ENCODE results near the gene PRKG1.
"Not testable (repeated sequence)": the region's sequence is repeated elsewhere in the genome, so short reads cannot be mapped to it uniquely, and the experiment has no call there.

The PRKG1 gene

DNA sequence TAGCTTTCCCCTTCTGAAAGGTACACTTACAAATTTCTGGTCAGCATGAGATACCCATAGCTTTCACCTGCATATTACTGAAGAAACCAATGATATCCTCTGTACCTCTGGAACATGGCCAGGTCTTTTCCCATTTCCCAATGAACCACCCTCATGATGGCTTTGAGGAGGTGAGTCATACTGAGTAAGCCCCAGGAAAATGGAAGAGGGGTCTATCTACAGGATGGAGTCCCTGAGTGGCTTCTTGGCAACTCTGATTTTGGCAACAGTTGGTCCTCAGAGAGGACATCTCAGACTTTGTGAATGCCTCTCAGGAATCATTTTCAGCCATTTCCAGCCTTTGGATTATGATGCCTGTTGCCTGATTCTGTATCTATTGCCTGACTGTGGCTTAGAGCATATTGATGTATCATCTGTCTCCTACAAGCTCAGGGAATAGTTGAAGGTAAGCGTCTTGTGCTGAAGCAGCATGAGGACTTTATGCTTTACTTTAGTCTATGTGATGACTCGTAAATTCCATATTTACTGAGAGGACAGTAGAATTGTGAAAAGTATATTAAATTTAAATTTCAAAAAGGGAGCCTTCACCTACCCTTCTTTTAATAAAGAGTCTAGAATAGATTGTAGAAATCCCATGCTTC, 1155.1 kb downstream of the PRKG1 start:
- no peak for DNase-seq (ENCODE audit: low read depth in 2 of 3, low spot score in 1 of 3)

DNA sequence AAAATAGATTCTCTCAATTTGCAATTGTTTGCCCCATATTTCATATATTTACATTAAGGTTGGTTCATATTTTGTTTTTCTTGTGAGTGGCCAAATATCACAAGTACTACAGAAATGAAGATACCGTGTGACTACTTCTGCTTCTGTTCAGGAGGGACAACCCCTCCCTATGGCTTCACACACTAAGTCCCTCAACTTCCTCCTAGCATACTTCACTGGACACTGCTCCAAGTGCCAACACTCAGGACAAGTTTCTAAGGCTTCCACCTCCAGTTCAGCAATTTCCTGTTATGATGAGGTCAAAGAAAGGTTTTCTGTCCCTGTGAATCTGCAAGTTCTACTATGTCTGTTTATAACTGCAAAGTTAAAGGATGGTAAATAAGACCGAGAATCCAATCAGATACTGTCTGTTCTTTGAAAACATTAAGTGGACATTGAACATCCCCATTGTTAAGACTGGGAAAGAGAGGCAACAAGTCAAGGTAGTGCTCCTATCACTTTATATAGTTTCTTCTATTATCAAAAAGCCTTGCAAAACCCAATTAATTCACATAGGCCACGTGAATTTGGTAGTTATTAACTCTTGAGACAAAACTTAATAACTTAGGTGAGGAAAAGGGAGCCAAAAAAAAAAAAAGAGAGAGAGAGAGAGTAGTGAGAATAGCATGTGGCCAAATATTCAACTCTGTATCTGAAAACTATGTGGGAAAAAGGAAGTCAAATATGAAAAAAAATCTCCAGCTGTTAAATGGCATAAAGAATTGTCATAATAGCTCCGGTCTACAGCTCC, 1158.5 kb downstream of the PRKG1 start:
- DNase-seq (ENCODE audit: low read depth in 2 of 3, low spot score in 1 of 3), result no peak

DNA sequence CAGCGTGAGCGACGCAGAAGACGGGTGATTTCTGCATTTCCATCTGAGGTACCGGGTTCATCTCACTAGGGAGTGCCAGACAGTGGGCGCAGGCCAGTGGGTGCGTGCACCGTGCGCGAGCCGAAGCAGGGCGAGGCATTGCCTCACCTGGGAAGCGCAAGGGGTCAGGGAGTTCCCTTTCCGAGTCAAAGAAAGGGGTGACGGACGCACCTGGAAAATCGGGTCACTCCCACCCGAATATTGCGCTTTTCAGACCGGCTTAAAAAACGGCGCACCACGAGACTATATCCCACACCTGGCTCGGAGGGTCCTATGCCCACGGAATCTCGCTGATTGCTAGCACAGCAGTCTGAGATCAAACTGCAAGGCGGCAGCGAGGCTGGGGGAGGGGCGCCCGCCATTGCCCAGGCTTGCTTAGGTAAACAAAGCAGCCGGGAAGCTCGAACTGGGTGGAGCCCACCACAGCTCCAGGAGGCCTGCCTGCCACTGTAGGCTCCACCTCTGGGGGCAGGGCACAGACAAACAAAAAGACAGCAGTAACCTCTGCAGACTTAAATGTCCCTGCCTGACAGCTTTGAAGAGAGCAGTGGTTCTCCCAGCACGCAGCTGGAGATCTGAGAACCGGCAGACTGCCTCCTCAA, 1159.2 kb downstream of the PRKG1 start:
- not testable (repeated sequence) for DNase-seq (ENCODE audit: low read depth in 2 of 3, low spot score in 1 of 3)

DNA sequence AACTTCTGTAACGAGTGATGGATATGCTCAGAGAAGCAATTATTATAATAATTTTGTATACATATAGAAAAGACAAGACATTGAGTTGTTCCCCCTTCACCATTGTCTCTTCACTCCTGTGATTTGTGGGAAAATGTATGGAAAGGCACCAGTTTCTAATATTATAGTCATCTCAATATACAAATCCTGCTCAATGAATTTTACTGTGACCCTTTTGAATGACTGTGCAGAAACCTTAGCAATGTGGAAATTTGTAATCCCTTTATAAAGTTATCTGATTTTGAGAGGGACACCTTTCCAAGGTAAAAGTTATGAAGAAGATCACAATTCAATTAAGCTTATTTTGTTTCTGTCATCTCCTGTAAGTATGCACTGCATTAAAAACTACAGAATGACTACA, 1165.5 kb downstream of the PRKG1 start:
- no peak for DNase-seq (ENCODE audit: low read depth in 2 of 3, low spot score in 1 of 3)

DNA sequence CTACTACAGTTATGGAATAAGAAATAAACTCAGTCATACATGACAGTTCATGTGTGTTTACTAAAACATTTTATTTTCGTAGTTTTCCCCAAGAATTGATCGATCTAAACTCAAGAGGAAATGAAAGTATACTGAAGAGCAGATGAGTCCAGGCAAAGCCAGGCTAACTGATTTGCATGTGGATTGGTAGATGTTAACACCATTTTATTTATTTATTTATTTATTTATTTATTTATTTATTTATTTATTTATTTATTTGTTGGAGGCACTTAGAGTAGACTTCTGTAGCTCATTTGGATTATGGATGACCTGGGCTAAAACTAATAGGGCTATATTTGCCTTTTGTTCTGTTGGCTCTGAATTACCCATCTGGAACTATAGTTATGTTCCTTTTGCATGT, 1171.3 kb downstream of the PRKG1 start:
- no peak for DNase-seq (ENCODE audit: low read depth in 2 of 3, low spot score in 1 of 3)

DNA sequence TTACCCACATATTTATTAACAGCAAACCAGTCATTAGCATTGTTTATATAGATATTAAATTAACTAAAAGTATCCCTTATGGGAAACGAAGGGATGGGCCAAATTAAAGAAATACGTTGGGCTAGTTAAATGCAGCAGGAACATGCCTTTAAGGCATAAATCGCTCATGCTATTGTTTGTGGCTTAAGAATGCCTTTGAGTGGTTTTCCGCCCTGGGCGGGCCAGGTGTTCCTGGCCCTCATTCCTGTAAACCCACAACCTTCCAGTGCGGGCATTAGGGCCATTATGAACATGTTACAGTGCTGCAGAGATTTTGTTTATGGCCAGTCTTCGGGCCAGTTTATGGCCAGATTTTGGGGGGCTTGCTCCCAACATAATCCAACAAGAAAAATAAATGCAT, 1173.6 kb downstream of the PRKG1 start:
- not testable (repeated sequence) for DNase-seq (ENCODE audit: low read depth in 2 of 3, low spot score in 1 of 3)

DNA sequence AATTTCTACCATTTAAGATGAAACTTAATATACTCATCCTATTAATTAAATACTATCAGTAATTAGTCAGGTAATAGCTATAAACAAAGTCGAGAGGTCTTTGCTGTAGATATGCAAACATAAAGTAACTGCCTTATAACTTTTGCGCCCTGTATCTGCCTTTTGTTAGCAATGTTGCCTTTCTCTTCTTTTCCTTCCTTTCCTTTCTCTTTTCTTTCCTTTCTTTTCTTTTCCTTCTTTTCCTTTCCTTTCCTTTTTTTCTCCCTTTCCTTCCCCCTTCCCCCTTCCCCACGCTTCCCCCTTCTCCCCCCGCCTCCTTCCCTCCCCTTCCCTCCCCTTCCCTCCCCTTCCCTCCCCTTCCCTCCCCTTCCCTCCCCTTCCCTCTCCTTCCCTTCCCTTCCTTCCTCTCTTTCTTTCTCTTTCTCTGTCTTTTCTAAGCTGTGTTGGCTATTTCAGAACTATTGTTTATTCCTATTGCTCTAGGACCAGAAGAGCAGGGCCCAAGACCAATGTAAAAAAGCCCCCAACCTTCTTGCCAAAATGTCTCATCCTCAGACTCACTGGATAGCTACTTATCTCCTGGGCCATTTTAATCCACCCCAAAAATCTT, 1174.5 kb downstream of the PRKG1 start:
- DNase-seq (ENCODE audit: low read depth in 2 of 3, low spot score in 1 of 3), result no peak

DNA sequence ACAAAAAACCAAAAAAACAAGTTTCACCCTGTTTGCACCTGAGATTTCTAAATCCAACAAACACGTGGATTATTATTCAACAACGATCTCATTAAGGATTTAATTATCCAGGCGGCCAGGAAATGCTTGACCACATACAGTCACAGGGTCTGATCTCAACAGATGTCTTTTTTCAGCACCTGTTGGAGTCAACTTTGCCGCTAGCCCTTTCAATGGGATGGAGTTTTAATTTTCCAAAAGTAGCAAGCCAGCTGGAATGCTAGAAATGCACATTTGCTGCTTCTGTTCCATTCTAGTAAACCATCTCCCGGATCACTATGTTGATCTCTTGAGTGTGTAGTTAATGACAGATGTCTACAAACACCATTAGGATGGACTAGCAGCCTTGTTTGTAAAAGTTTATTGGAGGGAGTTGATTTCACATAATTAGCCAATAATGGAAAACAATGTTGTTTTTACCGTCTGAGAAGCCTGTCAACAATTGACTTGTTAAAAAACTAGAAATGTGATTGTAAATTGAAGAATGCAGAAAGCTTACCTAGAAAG, 1175.6 kb downstream of the PRKG1 start:
- no peak for DNase-seq (ENCODE audit: low read depth in 2 of 3, low spot score in 1 of 3)

DNA sequence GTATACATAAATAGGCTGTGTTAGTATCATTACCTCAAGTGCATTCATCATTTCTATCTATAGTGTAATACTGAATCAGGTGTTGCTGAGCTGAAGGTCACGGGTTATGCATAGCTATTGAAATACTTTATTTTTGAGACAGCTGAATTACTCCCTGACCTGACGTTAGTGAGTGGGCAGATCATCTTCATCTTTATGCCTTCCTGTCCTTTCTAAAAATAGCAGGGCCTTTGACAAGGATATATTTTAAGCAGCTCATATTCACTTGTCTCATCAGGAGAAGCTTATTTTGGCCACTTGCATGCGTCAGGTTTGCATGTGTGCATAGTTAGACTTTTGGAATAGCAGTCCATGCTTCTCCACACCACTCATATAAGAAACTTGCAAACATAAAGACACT, 1176.2 kb downstream of the PRKG1 start:
- no peak for DNase-seq (ENCODE audit: low read depth in 2 of 3, low spot score in 1 of 3)

DNA sequence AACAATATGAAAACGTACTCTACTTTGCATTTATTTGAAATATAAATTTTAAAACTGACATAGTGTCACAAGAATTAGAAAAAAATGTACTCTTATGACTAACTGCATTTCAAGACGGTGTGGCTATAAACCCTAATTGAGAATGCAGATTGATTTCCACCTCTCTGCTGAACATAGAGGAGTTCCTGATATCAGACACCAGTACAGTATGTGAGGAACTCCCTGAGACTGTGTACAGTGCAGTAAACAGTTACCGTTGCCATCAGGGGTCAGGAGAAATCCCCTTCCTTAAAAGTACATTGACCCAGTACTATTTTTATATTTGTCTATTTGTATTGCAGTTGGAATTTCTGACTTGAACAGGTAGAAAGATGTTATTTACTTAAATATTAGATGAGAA, 1178.0 kb downstream of the PRKG1 start:
- DNase-seq (ENCODE audit: low read depth in 2 of 3, low spot score in 1 of 3), result no peak

DNA sequence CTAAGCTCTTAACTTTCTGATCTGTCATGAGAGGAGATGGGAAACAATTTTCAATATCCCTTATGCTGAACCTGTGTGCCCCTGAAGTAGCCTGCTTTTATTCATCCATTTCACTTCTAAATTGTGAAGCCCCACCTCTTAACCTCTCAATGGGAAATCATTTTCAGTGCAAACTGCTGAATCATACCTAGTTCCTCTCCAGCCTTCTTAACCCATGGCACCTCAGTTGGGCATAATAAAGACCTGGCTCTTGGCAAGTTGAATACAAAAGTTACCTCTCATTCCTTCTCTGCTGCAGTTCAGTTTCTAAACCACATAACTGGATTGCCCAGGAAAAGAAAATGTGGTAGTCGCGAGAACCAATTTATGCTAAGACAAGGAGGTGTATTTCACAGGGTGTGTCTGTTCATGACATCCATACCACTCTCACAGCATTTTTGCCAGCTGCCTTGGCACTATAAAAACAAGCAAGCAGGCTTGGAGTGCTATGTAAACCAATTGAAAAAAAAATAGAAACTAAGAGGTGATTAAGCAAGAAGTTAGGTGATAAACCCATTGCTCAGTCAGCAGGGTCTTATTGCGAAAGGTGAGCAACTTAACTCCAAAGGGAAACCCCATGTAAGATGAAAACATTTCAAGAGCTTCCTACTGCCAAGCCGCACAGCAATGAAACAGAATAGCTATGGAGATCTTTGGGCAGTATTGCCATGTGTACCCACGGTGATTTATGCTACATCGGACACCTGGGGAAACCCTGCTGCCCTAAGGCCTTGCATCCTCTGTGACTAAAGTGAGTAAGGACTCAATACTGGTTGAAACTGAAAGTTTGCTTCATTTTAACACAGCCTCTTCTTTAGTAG, 1182.8 kb downstream of the PRKG1 start:
- no peak for DNase-seq (ENCODE audit: low read depth in 2 of 3, low spot score in 1 of 3)

DNA sequence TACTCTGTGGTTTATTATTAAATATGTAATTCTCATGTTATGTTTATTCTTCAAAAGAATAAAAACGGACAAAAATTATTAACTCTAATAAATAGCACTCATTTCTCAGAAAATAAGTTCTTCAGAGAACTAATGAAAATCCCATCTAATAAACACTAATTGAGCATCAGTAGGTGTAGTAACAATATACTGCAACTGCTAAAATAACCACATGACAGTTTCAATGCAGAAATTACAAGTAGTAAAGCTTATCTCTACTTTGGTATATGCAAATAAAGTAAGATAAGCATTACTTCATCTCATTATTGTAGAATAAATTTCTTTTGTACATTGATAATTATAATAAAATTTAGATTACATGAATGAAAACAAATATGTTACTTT, 1183.4 kb downstream of the PRKG1 start:
- no peak for DNase-seq (ENCODE audit: low read depth in 2 of 3, low spot score in 1 of 3)

DNA sequence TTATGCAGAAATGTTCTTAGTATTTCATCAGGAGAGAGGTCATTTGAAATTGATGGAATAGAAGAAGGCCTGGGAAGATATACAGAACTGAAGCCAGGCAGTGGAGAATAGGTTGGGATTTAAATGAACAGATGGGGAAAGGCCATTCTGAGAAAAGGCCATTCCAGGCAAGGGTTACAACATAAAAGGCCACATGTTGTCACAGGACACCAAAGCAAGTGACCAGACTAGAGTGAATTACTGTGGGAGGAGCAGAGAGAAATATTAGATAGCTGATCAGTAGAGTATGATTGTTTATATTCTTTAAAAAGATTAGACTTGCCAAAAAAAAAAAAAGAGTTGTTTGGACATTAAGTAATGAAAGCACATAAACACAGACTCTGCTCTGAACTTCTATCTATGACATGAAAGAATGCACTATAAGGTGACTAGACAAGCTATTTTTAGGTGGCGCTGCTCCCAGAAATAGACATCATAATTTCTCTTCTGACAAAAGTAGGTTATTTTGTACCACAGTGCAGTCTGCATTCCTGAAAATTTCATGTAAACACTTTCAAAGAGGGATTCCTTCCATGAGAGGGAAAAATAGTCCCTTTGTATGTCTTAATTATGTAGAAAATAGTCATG, 1184.6 kb downstream of the PRKG1 start:
- no peak for DNase-seq (ENCODE audit: low read depth in 2 of 3, low spot score in 1 of 3)

DNA sequence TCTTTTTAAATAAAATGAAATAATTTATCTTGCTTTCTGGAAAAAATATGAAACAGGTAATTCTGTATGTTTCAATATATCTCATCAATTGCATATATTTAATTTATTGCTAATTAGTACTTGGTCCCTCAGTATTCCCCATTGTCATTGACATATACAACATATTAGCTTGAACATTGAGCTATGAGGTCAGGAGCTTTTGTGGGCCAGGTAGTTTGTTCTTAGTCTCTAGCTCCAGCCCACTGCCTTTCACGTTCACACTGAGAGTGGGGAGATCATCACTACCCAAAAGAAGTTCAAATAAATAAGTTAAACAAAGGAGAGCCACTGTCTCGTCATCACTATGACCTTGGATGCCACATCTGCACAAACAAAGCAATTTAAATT, 1185.1 kb downstream of the PRKG1 start:
- no peak for DNase-seq (ENCODE audit: low read depth in 2 of 3, low spot score in 1 of 3)

DNA sequence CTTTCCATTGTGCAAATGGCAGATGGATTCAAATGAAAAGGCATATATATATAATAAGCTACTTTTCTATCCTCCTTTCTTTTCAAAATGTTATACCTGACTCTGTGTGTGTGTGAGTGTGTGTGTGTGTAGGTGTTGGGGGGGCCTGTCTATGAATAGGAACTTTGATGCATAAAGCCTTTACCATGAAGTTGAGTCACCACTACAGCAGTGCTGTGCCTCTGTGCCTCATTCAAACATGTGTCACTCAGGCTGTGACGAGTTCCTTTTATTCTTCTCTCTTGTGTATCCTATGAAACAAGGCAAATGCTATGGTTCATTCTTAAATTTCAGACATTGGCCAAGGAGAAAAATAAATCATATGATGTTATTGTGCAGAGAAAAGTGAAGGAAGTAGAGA, 1187.1 kb downstream of the PRKG1 start:
- no peak for DNase-seq (ENCODE audit: low read depth in 2 of 3, low spot score in 1 of 3)

DNA sequence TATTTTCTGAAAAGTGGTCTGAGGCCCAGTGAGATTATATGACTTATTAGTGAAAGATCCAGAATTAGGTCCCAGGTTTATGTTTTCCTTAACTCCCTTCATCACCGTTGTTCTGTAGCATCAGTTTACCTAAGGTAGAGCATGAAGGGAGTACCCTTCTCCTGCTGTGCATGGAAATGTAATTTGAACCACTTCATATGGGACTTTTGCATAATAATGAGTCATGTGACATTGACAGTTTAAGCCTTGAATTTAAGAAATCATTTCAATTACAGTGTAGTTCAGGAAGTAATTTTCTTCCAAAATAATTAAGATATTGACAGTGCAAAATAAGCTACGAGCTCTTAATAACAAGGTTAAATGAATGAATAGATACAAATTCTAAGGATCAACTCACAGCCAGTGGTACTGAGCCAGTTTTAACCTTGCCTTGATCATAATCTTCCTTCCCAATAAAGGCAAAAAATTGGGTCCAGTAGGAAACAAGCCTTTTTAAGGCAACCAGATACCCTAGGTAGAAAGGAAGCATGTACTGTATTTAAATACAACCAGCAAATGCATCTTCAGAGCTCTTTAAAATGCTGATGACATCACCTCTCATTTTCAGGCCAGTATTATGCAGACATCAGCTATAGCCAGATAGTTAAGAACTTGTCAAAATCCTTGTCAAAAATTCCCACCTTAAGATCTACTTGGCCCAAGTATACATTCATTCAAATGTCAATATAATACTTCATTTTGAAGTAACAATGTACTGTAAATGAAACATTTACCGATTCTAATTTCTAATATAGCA, 1191.0 kb downstream of the PRKG1 start:
- DNase-seq (ENCODE audit: low read depth in 2 of 3, low spot score in 1 of 3), result no peak

DNA sequence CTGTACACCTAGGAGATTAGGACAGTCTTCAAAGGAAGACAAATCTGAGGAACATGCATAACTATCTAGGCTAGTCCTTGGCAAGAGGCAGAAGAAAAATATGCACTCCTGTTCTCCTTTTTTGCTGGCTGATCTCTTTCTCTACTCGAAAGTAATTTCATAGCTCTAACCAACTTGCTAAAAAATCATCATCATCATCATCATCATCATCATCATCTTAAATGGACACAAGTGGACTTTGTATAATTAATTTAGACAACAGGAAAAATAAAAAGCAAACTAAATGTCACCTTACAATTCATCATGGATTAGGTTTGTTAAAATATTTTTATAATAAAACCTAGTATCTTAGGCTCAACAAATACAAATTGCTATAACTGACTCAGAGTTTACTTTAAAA, 1192.6 kb downstream of the PRKG1 start:
- no peak for DNase-seq (ENCODE audit: low read depth in 2 of 3, low spot score in 1 of 3)

DNA sequence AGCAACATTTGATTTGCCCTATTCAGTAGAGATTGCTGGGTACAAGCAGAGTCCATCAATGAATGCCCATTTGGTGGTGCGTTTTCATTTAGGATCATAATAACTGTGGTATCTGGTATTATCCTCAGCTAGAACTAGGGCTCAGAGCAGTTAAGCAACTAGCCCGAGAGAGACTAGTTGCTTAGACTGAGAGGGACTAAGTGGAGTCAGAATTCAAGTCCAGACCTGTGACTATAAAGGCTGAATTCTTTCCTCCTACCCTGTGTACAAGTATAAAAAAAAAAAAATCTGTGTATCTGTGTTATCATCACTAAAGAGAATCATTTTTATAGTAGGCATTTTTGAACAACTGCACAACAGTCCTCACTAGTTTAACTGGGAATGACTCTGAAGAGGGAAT, 1194.5 kb downstream of the PRKG1 start:
- no peak for DNase-seq (ENCODE audit: low read depth in 2 of 3, low spot score in 1 of 3)

DNA sequence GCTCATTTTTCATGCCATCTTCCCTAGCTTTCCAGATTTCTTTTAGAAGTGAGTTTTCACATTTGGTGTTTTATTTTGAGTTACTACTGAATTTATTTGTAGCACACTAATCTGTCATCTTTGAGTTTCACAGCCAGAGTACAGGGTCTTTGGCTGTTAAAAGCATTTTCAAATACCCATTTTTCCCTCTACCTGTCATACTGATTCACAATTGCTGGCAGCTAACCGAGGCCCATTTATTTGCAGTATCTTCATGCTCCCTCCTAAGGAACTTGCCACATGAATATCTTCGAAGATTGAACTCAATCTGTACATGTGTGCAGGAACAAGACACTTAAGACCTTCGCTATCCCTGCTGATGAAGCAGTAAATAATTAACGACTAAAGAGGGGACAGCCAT, 1194.9 kb downstream of the PRKG1 start:
- no peak for DNase-seq (ENCODE audit: low read depth in 2 of 3, low spot score in 1 of 3)

DNA sequence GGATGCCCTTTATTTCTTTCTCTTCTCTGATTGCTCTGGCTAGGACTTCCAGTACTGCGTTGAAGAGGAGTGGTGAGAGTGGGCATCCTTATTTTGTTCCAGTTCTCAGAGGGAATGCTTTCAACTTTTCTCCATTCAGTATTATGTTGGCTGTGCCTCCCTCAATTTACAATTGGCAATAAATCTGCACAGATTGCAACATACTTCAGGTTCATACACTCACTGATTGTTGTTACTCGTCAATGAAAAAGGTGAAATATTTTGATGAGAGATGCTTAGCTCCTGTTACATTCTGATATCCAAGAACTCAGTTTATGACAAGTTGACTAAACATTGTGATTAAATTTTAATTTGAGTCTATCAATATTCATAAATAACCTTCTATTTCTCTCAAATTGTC, 1201.9 kb downstream of the PRKG1 start:
- no peak for DNase-seq (ENCODE audit: low read depth in 2 of 3, low spot score in 1 of 3)

Data from stimulated activated CD4-positive, alpha-beta T cell treated with anti-CD3 and anti-CD28 coated beads, Interleukin-12 subunit alpha, Interleukin-12 subunit beta, amount 100 ng/mL, for 48 hours (primary cell).